Kidney tubule cell (primary cell): Measurements from ENCODE around the gene PRRT3.
"Not testable (repeated sequence)": the region's sequence is repeated elsewhere in the genome, so short reads cannot be mapped to it uniquely, and the experiment has no call there.

ENCODE experiments used
- DNase-seq: peaks from one replicate; pipeline ENCODE4 v3.0.0-alpha.2; 2018; ENCODE audit warnings: low spot score

The PRRT3 gene

GRCh38 chr3:9897408-9898372 is 54.5 kb downstream of the PRRT3 start:
- peak; percentile 99 for DNase-seq

- peak; percentile 45 for DNase-seq
Observed at GRCh38 chr3:9896755-9897407, 55.3 kb downstream of the PRRT3 start.

GRCh38 chr3:9895715-9896114 is 56.5 kb downstream of the PRRT3 start:
- DNase-seq, result not testable (repeated sequence)
